GM23338 (cell line): ENCODE measurements around the gene TMPRSS11F. TPM values are rescaled to one million over a fixed set of nuclear protein-coding genes. Genes with fewer than 3 reads are reported as not detected.

Experiments used
- ATAC-seq: fragments of 200-7000 bp; cut with Tn5 transposase; 3 replicates; pipeline ENCODE4 v1.9.1; 2020
- DNase-seq: peaks from one replicate; pipeline ENCODE4 v3.0.0-alpha.2; 2015; ENCODE audit warnings: low spot score
- H2AFZ ChIP-seq: fragments of 200-600 bp; sonication (generic); 2 replicates; pipeline ENCODE4 v1.8.0; 2016; ENCODE audit warnings: antibody characterized with exemption, mild to moderate bottlenecking, moderate library complexity
- H3F3A ChIP-seq: fragments of 200-600 bp; sonication (generic); replicated peaks from 2 replicates; pipeline ENCODE4 v1.8.0; 2017; ENCODE audit warnings: antibody characterized with exemption, mixed run types, low read depth
- H3K27ac ChIP-seq: fragments of 200-600 bp; sonication (generic); 2 replicates; pipeline ENCODE4 v1.6.1; 2016; ENCODE audit warnings: low read depth
- H3K27me3 ChIP-seq: fragments of 200-600 bp; sonication (generic); 2 replicates; pipeline ENCODE4 v1.8.0; 2016; ENCODE audit warnings: mild to moderate bottlenecking, mixed run types, moderate library complexity; ENCODE audit not compliant: insufficient read depth
- H3K36me3 ChIP-seq: fragments of 200-600 bp; sonication (generic); 2 replicates; pipeline ENCODE4 v1.8.0; 2016; ENCODE audit warnings: mild to moderate bottlenecking; ENCODE audit not compliant: insufficient read depth
- H3K4me1 ChIP-seq: fragments of 200-600 bp; sonication (generic); 2 replicates; pipeline ENCODE4 v1.8.0; 2016; ENCODE audit warnings: mild to moderate bottlenecking, moderate library complexity; ENCODE audit not compliant: insufficient read depth
- H3K4me2 ChIP-seq: fragments of 200-600 bp; sonication (generic); 2 replicates; pipeline ENCODE4 v1.7.1; 2017; ENCODE audit warnings: mixed run types
- H3K4me3 ChIP-seq: fragments of 200-600 bp; sonication (generic); 2 replicates; pipeline ENCODE4 v1.6.1; 2016; ENCODE audit warnings: mixed run types
- H3K79me2 ChIP-seq: fragments of 200-600 bp; sonication (generic); replicated peaks from 2 replicates; pipeline ENCODE4 v1.8.0; 2017; ENCODE audit warnings: mild to moderate bottlenecking; ENCODE audit not compliant: insufficient read depth
- H3K9me2 ChIP-seq: fragments of 200-600 bp; sonication (generic); 2 replicates; pipeline ENCODE4 v1.8.0; 2017; ENCODE audit not compliant: insufficient read depth
- H4K20me1 ChIP-seq: fragments of 200-600 bp; sonication (generic); replicated peaks from 2 replicates; pipeline ENCODE4 v1.8.0; 2017; ENCODE audit warnings: mild to moderate bottlenecking; ENCODE audit not compliant: insufficient read depth
- H3K27ac Mint-ChIP-seq: 2 replicates; pipeline ENCODE4 v1.8.0; 2020; ENCODE audit warnings: inconsistent platforms, mild to moderate bottlenecking, moderate library complexity, mixed read lengths
- H3K27me3 Mint-ChIP-seq: 3 replicates; pipeline ENCODE4 v1.8.0; 2022; ENCODE audit warnings: low read depth, mild to moderate bottlenecking, moderate library complexity, mixed read lengths, inconsistent platforms; ENCODE audit not compliant: insufficient read depth, poor library complexity
- H3K36me3 Mint-ChIP-seq: 3 replicates; pipeline ENCODE4 v1.8.0; 2021; ENCODE audit warnings: low read depth, mild to moderate bottlenecking, inconsistent platforms, moderate library complexity, mixed read lengths
- H3K4me1 Mint-ChIP-seq: 3 replicates; pipeline ENCODE4 v1.8.0; 2020; ENCODE audit warnings: mild to moderate bottlenecking, inconsistent platforms, mixed read lengths
- H3K4me3 Mint-ChIP-seq: 3 replicates; pipeline ENCODE4 v1.8.0; 2021; ENCODE audit warnings: moderate library complexity, mild to moderate bottlenecking, inconsistent platforms, mixed read lengths
- H3K9me3 Mint-ChIP-seq: 3 replicates; pipeline ENCODE4 v1.8.0; 2020; ENCODE audit warnings: moderate library complexity, mild to moderate bottlenecking, inconsistent platforms, mixed read lengths
- CREB1 ChIP-seq: fragments of 250-450 bp; sonication (Bioruptor Pico); IDR thresholded peaks from 2 replicates; pipeline ENCODE4 v1.5.0; 2020; ENCODE audit warnings: low read depth, mild to moderate bottlenecking, moderate library complexity
- EZH2 ChIP-seq: fragments of 200-600 bp; sonication (generic); IDR thresholded peaks from one replicate; pipeline ENCODE4 v1.8.0; 2017; ENCODE audit warnings: antibody characterized with exemption, mild to moderate bottlenecking, low read depth; ENCODE audit not compliant: unreplicated experiment
- EZH2phosphoT487 ChIP-seq: fragments of 200-600 bp; sonication (generic); IDR thresholded peaks from one replicate; pipeline ENCODE4 v1.8.1; 2018; ENCODE audit warnings: antibody characterized with exemption; ENCODE audit not compliant: unreplicated experiment
- JUNB ChIP-seq: IDR thresholded peaks from one replicate; pipeline ENCODE4 v1.6.1; 2016; ENCODE audit warnings: antibody characterized with exemption; ENCODE audit not compliant: unreplicated experiment
- ZNF114 ChIP-seq: fragments of 250-450 bp; sonication (Bioruptor Pico); IDR thresholded peaks from 2 replicates; pipeline ENCODE4 v1.5.0; 2020; ENCODE audit warnings: mild to moderate bottlenecking, moderate library complexity
- long read RNA-seq: library from polyadenylated mRNA; unstranded; transcript quantifications from one replicate; pipeline ENCODE4 v2.0.0, GENCODE V29; 2020; ENCODE audit not compliant: unreplicated experiment
- polyA plus RNA-seq: library from polyadenylated mRNA; unstranded; fragments of >200 nt; fragmentation: Nextera tagmentation; extraction: Ambion mirVana; gene quantifications from 2 replicates; pipeline ENCODE4 v1.2.1, GENCODE V29; 2016
- total RNA-seq: library from RNA; depleted of rRNA; stranded (reverse); fragments of >200 nt; shearing (Covaris generic); gene quantifications from 2 replicates; pipeline ENCODE4 v1.2.3, GENCODE V29; 2014; rRNA removed
- TF ChIP-seq, protein P1 (sequence below): fragments of 250-450 bp; sonication (Bioruptor Pico); IDR thresholded peaks from 2 replicates; pipeline ENCODE4 v1.5.0; 2020; ENCODE audit warnings: mild to moderate bottlenecking, moderate library complexity
- TF ChIP-seq, protein P2 (sequence below): IDR thresholded peaks from one replicate; pipeline ENCODE4 v1.6.1; 2018; ENCODE audit warnings: antibody characterized with exemption; ENCODE audit not compliant: unreplicated experiment
- TF ChIP-seq, protein P3 (sequence below): IDR thresholded peaks from 2 replicates; pipeline ENCODE4 v1.6.1; 2016; ENCODE audit warnings: antibody characterized with exemption

The TMPRSS11F gene
- total RNA-seq (0.27 TPM in 1 of 2 replicates, not detected in the other), polyA plus RNA-seq (not detected in 2 replicates)
- long read RNA-seq = 0 reads

GRCh38 chr4:68129793-68130192 is at the start of gene TMPRSS11F:
Gene TMPRSS11F (minus strand): TSS chr4:68129869. CDS start chr4:68129820, 49 bp downstream.
- H3K4me2 ChIP-seq = no peak within 1 kb of the TSS
- no peak within 1 kb of the TSS for H3K27ac ChIP-seq

More at GRCh38 chr4:68129793-68130192, at the start of gene TMPRSS11F:
- ATAC-seq = no peak
- H3F3A ChIP-seq = no peaks in the 10 kb centered on the region
- peaks cover 5% of the 10 kb centered on the region for H3K4me1 Mint-ChIP-seq
- H3K4me1 ChIP-seq = peaks cover 5% of the 10 kb centered on the region
- H3K9me2 ChIP-seq = no peaks in the 10 kb centered on the region; the same call in 1 of the 2 replicates
- DNase-seq = peak; percentile 36
- H3K4me3 Mint-ChIP-seq = no peak within 1 kb of the TSS
- no peaks in the 10 kb centered on the region for H3K27me3 ChIP-seq
- H3K36me3 ChIP-seq = no peaks in the 10 kb centered on the region
- TF ChIP-seq ZNF114 (no peak), CREB1 (no peak), JUNB (no peak), EZH2 (no peak), EZH2phosphoT487 (no peak)
- TF ChIP-seq, protein P1, sequence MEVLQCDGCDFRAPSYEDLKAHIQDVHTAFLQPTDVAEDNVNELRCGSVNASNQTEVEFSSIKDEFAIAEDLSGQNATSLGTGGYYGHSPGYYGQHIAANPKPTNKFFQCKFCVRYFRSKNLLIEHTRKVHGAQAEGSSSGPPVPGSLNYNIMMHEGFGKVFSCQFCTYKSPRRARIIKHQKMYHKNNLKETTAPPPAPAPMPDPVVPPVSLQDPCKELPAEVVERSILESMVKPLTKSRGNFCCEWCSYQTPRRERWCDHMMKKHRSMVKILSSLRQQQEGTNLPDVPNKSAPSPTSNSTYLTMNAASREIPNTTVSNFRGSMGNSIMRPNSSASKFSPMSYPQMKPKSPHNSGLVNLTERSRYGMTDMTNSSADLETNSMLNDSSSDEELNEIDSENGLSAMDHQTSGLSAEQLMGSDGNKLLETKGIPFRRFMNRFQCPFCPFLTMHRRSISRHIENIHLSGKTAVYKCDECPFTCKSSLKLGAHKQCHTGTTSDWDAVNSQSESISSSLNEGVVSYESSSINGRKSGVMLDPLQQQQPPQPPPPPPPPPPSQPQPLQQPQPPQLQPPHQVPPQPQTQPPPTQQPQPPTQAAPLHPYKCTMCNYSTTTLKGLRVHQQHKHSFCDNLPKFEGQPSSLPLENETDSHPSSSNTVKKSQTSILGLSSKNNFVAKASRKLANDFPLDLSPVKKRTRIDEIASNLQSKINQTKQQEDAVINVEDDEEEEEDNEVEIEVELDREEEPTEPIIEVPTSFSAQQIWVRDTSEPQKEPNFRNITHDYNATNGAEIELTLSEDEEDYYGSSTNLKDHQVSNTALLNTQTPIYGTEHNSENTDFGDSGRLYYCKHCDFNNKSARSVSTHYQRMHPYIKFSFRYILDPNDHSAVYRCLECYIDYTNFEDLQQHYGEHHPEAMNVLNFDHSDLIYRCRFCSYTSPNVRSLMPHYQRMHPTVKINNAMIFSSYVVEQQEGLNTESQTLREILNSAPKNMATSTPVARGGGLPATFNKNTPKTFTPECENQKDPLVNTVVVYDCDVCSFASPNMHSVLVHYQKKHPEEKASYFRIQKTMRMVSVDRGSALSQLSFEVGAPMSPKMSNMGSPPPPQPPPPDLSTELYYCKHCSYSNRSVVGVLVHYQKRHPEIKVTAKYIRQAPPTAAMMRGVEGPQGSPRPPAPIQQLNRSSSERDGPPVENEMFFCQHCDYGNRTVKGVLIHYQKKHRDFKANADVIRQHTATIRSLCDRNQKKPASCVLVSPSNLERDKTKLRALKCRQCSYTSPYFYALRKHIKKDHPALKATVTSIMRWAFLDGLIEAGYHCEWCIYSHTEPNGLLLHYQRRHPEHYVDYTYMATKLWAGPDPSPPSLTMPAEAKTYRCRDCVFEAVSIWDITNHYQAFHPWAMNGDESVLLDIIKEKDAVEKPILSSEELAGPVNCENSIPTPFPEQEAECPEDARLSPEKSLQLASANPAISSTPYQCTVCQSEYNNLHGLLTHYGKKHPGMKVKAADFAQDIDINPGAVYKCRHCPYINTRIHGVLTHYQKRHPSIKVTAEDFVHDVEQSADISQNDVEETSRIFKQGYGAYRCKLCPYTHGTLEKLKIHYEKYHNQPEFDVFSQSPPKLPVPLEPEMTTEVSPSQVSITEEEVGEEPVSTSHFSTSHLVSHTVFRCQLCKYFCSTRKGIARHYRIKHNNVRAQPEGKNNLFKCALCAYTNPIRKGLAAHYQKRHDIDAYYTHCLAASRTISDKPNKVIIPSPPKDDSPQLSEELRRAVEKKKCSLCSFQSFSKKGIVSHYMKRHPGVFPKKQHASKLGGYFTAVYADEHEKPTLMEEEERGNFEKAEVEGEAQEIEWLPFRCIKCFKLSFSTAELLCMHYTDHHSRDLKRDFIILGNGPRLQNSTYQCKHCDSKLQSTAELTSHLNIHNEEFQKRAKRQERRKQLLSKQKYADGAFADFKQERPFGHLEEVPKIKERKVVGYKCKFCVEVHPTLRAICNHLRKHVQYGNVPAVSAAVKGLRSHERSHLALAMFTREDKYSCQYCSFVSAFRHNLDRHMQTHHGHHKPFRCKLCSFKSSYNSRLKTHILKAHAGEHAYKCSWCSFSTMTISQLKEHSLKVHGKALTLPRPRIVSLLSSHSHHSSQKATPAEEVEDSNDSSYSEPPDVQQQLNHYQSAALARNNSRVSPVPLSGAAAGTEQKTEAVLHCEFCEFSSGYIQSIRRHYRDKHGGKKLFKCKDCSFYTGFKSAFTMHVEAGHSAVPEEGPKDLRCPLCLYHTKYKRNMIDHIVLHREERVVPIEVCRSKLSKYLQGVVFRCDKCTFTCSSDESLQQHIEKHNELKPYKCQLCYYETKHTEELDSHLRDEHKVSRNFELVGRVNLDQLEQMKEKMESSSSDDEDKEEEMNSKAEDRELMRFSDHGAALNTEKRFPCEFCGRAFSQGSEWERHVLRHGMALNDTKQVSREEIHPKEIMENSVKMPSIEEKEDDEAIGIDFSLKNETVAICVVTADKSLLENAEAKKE = no peak
- TF ChIP-seq, protein P2, sequence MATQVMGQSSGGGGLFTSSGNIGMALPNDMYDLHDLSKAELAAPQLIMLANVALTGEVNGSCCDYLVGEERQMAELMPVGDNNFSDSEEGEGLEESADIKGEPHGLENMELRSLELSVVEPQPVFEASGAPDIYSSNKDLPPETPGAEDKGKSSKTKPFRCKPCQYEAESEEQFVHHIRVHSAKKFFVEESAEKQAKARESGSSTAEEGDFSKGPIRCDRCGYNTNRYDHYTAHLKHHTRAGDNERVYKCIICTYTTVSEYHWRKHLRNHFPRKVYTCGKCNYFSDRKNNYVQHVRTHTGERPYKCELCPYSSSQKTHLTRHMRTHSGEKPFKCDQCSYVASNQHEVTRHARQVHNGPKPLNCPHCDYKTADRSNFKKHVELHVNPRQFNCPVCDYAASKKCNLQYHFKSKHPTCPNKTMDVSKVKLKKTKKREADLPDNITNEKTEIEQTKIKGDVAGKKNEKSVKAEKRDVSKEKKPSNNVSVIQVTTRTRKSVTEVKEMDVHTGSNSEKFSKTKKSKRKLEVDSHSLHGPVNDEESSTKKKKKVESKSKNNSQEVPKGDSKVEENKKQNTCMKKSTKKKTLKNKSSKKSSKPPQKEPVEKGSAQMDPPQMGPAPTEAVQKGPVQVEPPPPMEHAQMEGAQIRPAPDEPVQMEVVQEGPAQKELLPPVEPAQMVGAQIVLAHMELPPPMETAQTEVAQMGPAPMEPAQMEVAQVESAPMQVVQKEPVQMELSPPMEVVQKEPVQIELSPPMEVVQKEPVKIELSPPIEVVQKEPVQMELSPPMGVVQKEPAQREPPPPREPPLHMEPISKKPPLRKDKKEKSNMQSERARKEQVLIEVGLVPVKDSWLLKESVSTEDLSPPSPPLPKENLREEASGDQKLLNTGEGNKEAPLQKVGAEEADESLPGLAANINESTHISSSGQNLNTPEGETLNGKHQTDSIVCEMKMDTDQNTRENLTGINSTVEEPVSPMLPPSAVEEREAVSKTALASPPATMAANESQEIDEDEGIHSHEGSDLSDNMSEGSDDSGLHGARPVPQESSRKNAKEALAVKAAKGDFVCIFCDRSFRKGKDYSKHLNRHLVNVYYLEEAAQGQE = no peak
- TF ChIP-seq, protein P3, sequence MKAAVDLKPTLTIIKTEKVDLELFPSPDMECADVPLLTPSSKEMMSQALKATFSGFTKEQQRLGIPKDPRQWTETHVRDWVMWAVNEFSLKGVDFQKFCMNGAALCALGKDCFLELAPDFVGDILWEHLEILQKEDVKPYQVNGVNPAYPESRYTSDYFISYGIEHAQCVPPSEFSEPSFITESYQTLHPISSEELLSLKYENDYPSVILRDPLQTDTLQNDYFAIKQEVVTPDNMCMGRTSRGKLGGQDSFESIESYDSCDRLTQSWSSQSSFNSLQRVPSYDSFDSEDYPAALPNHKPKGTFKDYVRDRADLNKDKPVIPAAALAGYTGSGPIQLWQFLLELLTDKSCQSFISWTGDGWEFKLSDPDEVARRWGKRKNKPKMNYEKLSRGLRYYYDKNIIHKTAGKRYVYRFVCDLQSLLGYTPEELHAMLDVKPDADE = no peak
- no peak within 1 kb of the TSS for H3K4me3 ChIP-seq
- H2AFZ ChIP-seq = peak within 1 kb of the TSS; percentile 19; the same call in 1 of the 2 replicates
- H3K79me2 ChIP-seq = no peaks in the 10 kb centered on the region
- peaks cover 3% of the 10 kb centered on the region; the same call in 2 of the 3 replicates for H3K9me3 Mint-ChIP-seq
- H3K27ac Mint-ChIP-seq = no peak within 1 kb of the TSS
- H3K36me3 Mint-ChIP-seq = peaks cover 3% of the 10 kb centered on the region; the same call in 1 of the 3 replicates
- H4K20me1 ChIP-seq = no peaks in the 10 kb centered on the region
- H3K27me3 Mint-ChIP-seq = peaks cover 3% of the 10 kb centered on the region
